NCI-H187 treated with DMSO at 0.1 percent for 48 hours (cell line): Measurements from ENCODE around the gene HIPK2.

Experiments
- DNase-seq: peaks from one replicate; lab custom pipeline; 2025; lab: John Stamatoyannopoulos, UW

The HIPK2 gene

GRCh38 chr7:139735466-139735865 lies 42.3 kb downstream of the HIPK2 start:
- DNase-seq, result no peak

GRCh38 chr7:139734395-139734794 lies 43.4 kb downstream of the HIPK2 start:
- DNase-seq, result no peak

GRCh38 chr7:139733751-139734150 lies 44.0 kb downstream of the HIPK2 start:
- no peak for DNase-seq

GRCh38 chr7:139732471-139733167 lies 45.2 kb downstream of the HIPK2 start:
- DNase-seq, result no peak

- DNase-seq, result no peak
These were observed 45.9 kb downstream of the HIPK2 start for GRCh38 chr7:139731802-139732470.

GRCh38 chr7:139730746-139731612 lies 46.8 kb downstream of the HIPK2 start:
- DNase-seq, result no peak

GRCh38 chr7:139728203-139728602 lies 49.6 kb downstream of the HIPK2 start:
- DNase-seq, result no peak

GRCh38 chr7:139727151-139727705 lies 50.6 kb downstream of the HIPK2 start:
- DNase-seq, result no peak

- no peak for DNase-seq
These were observed 51.3 kb downstream of the HIPK2 start for GRCh38 chr7:139726485-139726869.

GRCh38 chr7:139725858-139726484 lies 51.8 kb downstream of the HIPK2 start:
- no peak for DNase-seq

- peak; percentile 50 for DNase-seq
These were observed 52.7 kb downstream of the HIPK2 start for GRCh38 chr7:139725077-139725476.

- DNase-seq, result no peak
These were observed 55.2 kb downstream of the HIPK2 start for GRCh38 chr7:139722604-139723003.

- no peak for DNase-seq
These were observed 56.0 kb downstream of the HIPK2 start for GRCh38 chr7:139721821-139722220.

GRCh38 chr7:139721417-139721816 lies 56.4 kb downstream of the HIPK2 start:
- DNase-seq, result no peak

- DNase-seq, result no peak
These were observed 57.0 kb downstream of the HIPK2 start for GRCh38 chr7:139720705-139721231.

- no peak for DNase-seq
These were observed 57.6 kb downstream of the HIPK2 start for GRCh38 chr7:139720186-139720585.

- DNase-seq, result no peak
These were observed 58.9 kb downstream of the HIPK2 start for GRCh38 chr7:139718859-139719258.

GRCh38 chr7:139718141-139718540 lies 59.7 kb downstream of the HIPK2 start:
- no peak for DNase-seq

- no peak for DNase-seq
These were observed 61.4 kb downstream of the HIPK2 start for GRCh38 chr7:139716156-139716942.

GRCh38 chr7:139715194-139715815 lies 62.5 kb downstream of the HIPK2 start:
- no peak for DNase-seq
